Upper lobe of right lung (tissue), 1 donor: Measurements from ENCODE around the gene LFNG. TPM values are rescaled to one million over a fixed set of nuclear protein-coding genes. Genes with fewer than 3 reads are reported as not detected.

Source experiments
- ATAC-seq: fragments of 200-7000 bp; cut with Tn5 transposase; one replicate; pipeline ENCODE4 v1.9.1; 2020; ENCODE audit warnings: mild to moderate bottlenecking, moderate library complexity
- DNase-seq: peaks from one replicate; pipeline ENCODE4 v3.0.0-alpha.2; 2020
- H3K27ac ChIP-seq: fragments of 200-600 bp; one replicate; pipeline ENCODE4 v1.8.0; 2022
- H3K27me3 ChIP-seq: fragments of 200-600 bp; one replicate; pipeline ENCODE4 v1.8.0; 2022; ENCODE audit warnings: mild to moderate bottlenecking
- H3K36me3 ChIP-seq: fragments of 200-600 bp; one replicate; pipeline ENCODE4 v1.8.0; 2022
- H3K4me1 ChIP-seq: fragments of 200-600 bp; one replicate; pipeline ENCODE4 v1.8.0; 2022
- H3K4me3 ChIP-seq: fragments of 200-600 bp; one replicate; pipeline ENCODE4 v1.8.0; 2022; ENCODE audit warnings: mild to moderate bottlenecking
- H3K9me3 ChIP-seq: fragments of 200-600 bp; one replicate; pipeline ENCODE4 v1.8.0; 2022
- intact Hi-C: fragments of 100-400 bp; cut with DNase I; formaldehyde crosslinking; loops from one replicate; pipeline ENCODE4 v1.11.0; 2022
- total RNA-seq: library from RNA; stranded (reverse); fragmentation: NEBNext Ultra II Directional; extraction: Animal tissue kit (Norgen Biotek cat#: 25700); gene quantifications from one replicate; pipeline ENCODE4 v1.2.1, GENCODE V29; 2021
- TF ChIP-seq, protein P1 (sequence below): fragments of 200-600 bp; IDR thresholded peaks from one replicate; pipeline ENCODE4 v1.8.0; 2022; ENCODE audit warnings: antibody characterized with exemption
- donor health status: DM: no; HTN: yes; CAD: no; lungs with severe emphysema.

The LFNG gene
- total RNA-seq, 1 donor from 2014 or later: 35.4 TPM

- Histone ChIP-seq H3K36me3 (no peaks in the 10 kb centered on the region), H3K4me1 (peaks cover 5% of the 10 kb centered on the region), H3K27ac (no peak overlapping the region), H3K4me3 (no peak overlapping the region), H3K27me3 (peaks cover 15% of the 10 kb centered on the region), H3K9me3 (no peaks in the 10 kb centered on the region)
- ATAC-seq: no peak
- TF ChIP-seq, protein P1, sequence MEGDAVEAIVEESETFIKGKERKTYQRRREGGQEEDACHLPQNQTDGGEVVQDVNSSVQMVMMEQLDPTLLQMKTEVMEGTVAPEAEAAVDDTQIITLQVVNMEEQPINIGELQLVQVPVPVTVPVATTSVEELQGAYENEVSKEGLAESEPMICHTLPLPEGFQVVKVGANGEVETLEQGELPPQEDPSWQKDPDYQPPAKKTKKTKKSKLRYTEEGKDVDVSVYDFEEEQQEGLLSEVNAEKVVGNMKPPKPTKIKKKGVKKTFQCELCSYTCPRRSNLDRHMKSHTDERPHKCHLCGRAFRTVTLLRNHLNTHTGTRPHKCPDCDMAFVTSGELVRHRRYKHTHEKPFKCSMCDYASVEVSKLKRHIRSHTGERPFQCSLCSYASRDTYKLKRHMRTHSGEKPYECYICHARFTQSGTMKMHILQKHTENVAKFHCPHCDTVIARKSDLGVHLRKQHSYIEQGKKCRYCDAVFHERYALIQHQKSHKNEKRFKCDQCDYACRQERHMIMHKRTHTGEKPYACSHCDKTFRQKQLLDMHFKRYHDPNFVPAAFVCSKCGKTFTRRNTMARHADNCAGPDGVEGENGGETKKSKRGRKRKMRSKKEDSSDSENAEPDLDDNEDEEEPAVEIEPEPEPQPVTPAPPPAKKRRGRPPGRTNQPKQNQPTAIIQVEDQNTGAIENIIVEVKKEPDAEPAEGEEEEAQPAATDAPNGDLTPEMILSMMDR: no peak
- no peak for DNase-seq
- intact Hi-C loops: no loop called here
These were observed 17.5 kb upstream of the LFNG start for GRCh38 chr7:2501947-2502646.

DNA sequence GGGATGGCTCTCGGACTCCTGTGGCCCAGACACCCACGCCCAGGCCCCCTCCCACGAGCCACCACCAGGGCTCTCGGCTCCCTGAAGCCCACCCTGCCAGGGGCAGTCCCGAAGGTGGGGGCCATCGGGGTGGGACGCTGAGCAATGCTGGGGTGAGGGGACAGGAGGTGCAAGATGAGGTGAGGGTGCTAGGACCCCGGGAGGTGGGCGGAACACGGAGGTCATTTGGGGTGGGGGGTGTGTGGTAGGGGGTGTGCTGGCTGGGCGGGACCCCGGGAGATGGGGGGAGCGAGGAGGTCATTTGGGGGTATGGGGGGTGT, 17.0 kb upstream of the LFNG start:
- Histone ChIP-seq H3K9me3 (no peaks in the 10 kb centered on the region), H3K4me3 (no peak overlapping the region), H3K36me3 (no peaks in the 10 kb centered on the region), H3K4me1 (peaks cover 8% of the 10 kb centered on the region), H3K27ac (no peak overlapping the region), H3K27me3 (peaks cover 9% of the 10 kb centered on the region)
- DNase-seq (no peak), ATAC-seq (no peak)
- TF ChIP-seq, protein P1: no peak
- intact Hi-C loops: no loop called here

- H3K4me3 ChIP-seq: no peak overlapping the region
- TF ChIP-seq, protein P1: no peak
- intact Hi-C loops: no loop called here
- peaks cover 10% of the 10 kb centered on the region for H3K4me1 ChIP-seq
- DNase-seq: no peak
- H3K36me3 ChIP-seq: no peaks in the 10 kb centered on the region
- peaks cover 3% of the 10 kb centered on the region for H3K27me3 ChIP-seq
- H3K9me3 ChIP-seq: no peaks in the 10 kb centered on the region
- ATAC-seq: no peak
- H3K27ac ChIP-seq: no peak overlapping the region
These were observed 16.3 kb upstream of the LFNG start for GRCh38 chr7:2503056-2503941.

- intact Hi-C loops: no loop called here
- H3K36me3 ChIP-seq: no peaks in the 10 kb centered on the region
- H3K27me3 ChIP-seq: no peaks in the 10 kb centered on the region
- H3K4me1 ChIP-seq: peaks cover 19% of the 10 kb centered on the region
- DNase-seq (no peak), ATAC-seq (no peak)
- no peak overlapping the region for H3K27ac ChIP-seq
- no peaks in the 10 kb centered on the region for H3K9me3 ChIP-seq
- TF ChIP-seq, protein P1: no peak
- no peak overlapping the region for H3K4me3 ChIP-seq
These were observed 15.3 kb upstream of the LFNG start for GRCh38 chr7:2504128-2504888.

- Histone ChIP-seq H3K4me3 (no peak overlapping the region), H3K27ac (no peak overlapping the region), H3K36me3 (no peaks in the 10 kb centered on the region), H3K9me3 (no peaks in the 10 kb centered on the region), H3K4me1 (peaks cover 23% of the 10 kb centered on the region), H3K27me3 (no peaks in the 10 kb centered on the region)
- ATAC-seq (no peak), DNase-seq (no peak)
- TF ChIP-seq, protein P1: no peak
- intact Hi-C loops: no loop called here
These were observed 14.6 kb upstream of the LFNG start for GRCh38 chr7:2504889-2505375.
